GM12878 (cell line): ENCODE measurements around the gene LONP1. TPM values are rescaled to one million over a fixed set of nuclear protein-coding genes. Genes with fewer than 3 reads are reported as not detected.
A peak's percentile ranks its signal among the peaks of the same experiment; 100 is the strongest.

ENCODE experiments used
- ATF7 ChIP-seq: fragments of 450-650 bp; IDR thresholded peaks from 2 replicates; pipeline ENCODE4 v1.6.1; 2016; ENCODE audit warnings: low read depth, mild to moderate bottlenecking
- CBX5 ChIP-seq: sonication (generic); IDR thresholded peaks from 2 replicates; pipeline ENCODE4 v1.6.1; 2016; ENCODE audit warnings: low read depth, moderate library complexity, mild to moderate bottlenecking, inconsistent platforms
- CHD4 ChIP-seq: fragments of 200-600 bp; sonication (generic); IDR thresholded peaks from 2 replicates; pipeline ENCODE4 v1.6.1; 2016; ENCODE audit warnings: mild to moderate bottlenecking
- ELK1 ChIP-seq: IDR thresholded peaks from 2 replicates; pipeline ENCODE4 v1.6.1; 2012; ENCODE audit warnings: low read depth, low read length, improper control_type of control experiment
- GABPA ChIP-seq: IDR thresholded peaks from 2 replicates; pipeline ENCODE4 v1.6.1; 2014; ENCODE audit warnings: antibody characterized with exemption, low read depth, mild to moderate bottlenecking, inconsistent platforms
- NR2C2 ChIP-seq: IDR thresholded peaks from 2 replicates; pipeline ENCODE4 v1.6.1; 2011; ENCODE audit warnings: borderline replicate concordance, low read depth; ENCODE audit not compliant: control insufficient read depth, insufficient read length
- PML ChIP-seq: IDR thresholded peaks from 2 replicates; pipeline ENCODE4 v1.6.1; 2012; ENCODE audit warnings: low read length, inconsistent platforms
- PRDM15 ChIP-seq: fragments of 450-650 bp; formaldehyde crosslinking; IDR thresholded peaks from 2 replicates; pipeline ENCODE4 v1.4.0; 2020; ENCODE audit warnings: mild to moderate bottlenecking, moderate library complexity
- RAD51 ChIP-seq: fragments of 450-650 bp; IDR thresholded peaks from 2 replicates; pipeline ENCODE4 v1.6.1; 2016; ENCODE audit warnings: moderate library complexity, mild to moderate bottlenecking, inconsistent platforms
- RELA ChIP-seq: fragments of 450-650 bp; IDR thresholded peaks from 2 replicates; pipeline ENCODE4 v1.8.0; 2014; ENCODE audit warnings: borderline replicate concordance; ENCODE audit not compliant: partially characterized antibody
- RELB ChIP-seq: fragments of 450-650 bp; IDR thresholded peaks from 2 replicates; pipeline ENCODE4 v1.6.1; 2017; ENCODE audit warnings: low read depth, mild to moderate bottlenecking, moderate library complexity
- RFX5 ChIP-seq: IDR thresholded peaks from 2 replicates; pipeline ENCODE4 v1.6.1; 2011; ENCODE audit warnings: low read depth, low read length, improper control_type of control experiment
- STAT1 ChIP-seq: fragments of 450-650 bp; conservative IDR thresholded peaks from 2 replicates; pipeline ENCODE4 v1.6.1; 2014; ENCODE audit warnings: antibody characterized with exemption, mild to moderate bottlenecking
- ZNF24 ChIP-seq: fragments of 450-650 bp; IDR thresholded peaks from 2 replicates; pipeline ENCODE4 v1.6.1; 2017; ENCODE audit warnings: antibody characterized with exemption, mild to moderate bottlenecking
- ZNF687 ChIP-seq: fragments of 450-650 bp; IDR thresholded peaks from 2 replicates; pipeline ENCODE4 v1.6.1; 2017; ENCODE audit warnings: mild to moderate bottlenecking, moderate library complexity
- polyA plus RNA-seq, 11 experiments: library from polyadenylated mRNA; depleted of rRNA in 4 of 11; unstranded in 6 of 11; stranded (reverse) in 5 of 11; fragments of >200 nt; fragmentation: Nextera tagmentation in 4 of 11; fragmentation: Illumina TruSeq in 1 of 11; extraction: Ambion mirVana in 4 of 11; extraction: Trizol in 1 of 11; gene quantifications; 1 replicate in 1 of 11; 2 replicates in 10 of 11; pipeline versions ENCODE4 v1.2.1 to v1.2.3, GENCODE V29; 2011 to 2016; ENCODE audit warnings: inconsistent platforms in 2 of 11, missing spikeins in 2 of 11, low read depth in 1 of 11
- total RNA-seq, 4 experiments: library from RNA; depleted of rRNA in 3 of 4; stranded (reverse); fragments of >200 nt in 3 of 4; fragmentation: Illumina TruSeq in 1 of 4; extraction: Trizol in 1 of 4; gene quantifications; 2 replicates each; pipeline versions ENCODE4 v1.2.1 to v1.2.3, GENCODE V29; 2013 to 2021

The LONP1 gene
- total and polyA plus RNA-seq, 10 of the 15 experiments (the other 5 are each of a cell fraction or from before 2014, with no cell fraction given) = 0.61 to 136 (median 59.5) TPM

GRCh38 chr19:5690125-5690954 is 29.6 kb downstream of the LONP1 start, which contains the start of gene RPL36 (continued):
- TF ChIP-seq PRDM15 (CRISPR knock-in tag) (no peak), PML (peak; percentile 99; the same call in 1 of the 2 replicates), ELK1 (0 out of 2 replicates have a peak, but pooled peaks have one; percentile 50), ATF7 (0 out of 2 replicates have a peak, but pooled peaks have one; percentile 38), ZNF687 (peak; percentile 95), STAT1 (peak; percentile 99; the same call in 1 of the 2 replicates), GABPA (no peak), RAD51 (no peak), NR2C2 (no peak), CBX5 (no peak), CHD4 (no peak), RFX5 (0 out of 2 replicates have a peak, but pooled peaks have one; percentile 40), RELA (peak; percentile 78), RELB (peak; percentile 66; the same call in 1 of the 2 replicates), ZNF24 (peak; percentile 61)
